Calu3 (cell line): Measurements from ENCODE around the gene PPP1R13B. TPM values are rescaled to one million over a fixed set of nuclear protein-coding genes. Genes with fewer than 3 reads are reported as not detected.

Experiments used
- BruUV-seq: library from RNA; stranded (reverse); fragments of 400-500 nt; replicated peaks from 2 replicates; lab custom pipeline; 2021; lab: Mats Ljungman, UMichigan
- CTCF ChIA-PET: fragments of 300-600 bp; sonication (Branson Sonifier 250); formaldehyde crosslinking; loops from one replicate; lab custom pipeline; 2022; ENCODE audit warnings: antibody characterized with exemption; lab: Charles Lee
- DNase-seq: peaks from one replicate; pipeline ENCODE4 v3.0.0; 2022
- H3K27ac Mint-ChIP-seq: one replicate; pipeline ENCODE4 v1.8.0; 2022; ENCODE audit warnings: mixed read lengths; ENCODE audit not compliant: unreplicated experiment
- H3K27me3 Mint-ChIP-seq: one replicate; pipeline ENCODE4 v1.8.0; 2022; ENCODE audit warnings: mixed read lengths; ENCODE audit not compliant: unreplicated experiment
- H3K36me3 Mint-ChIP-seq: one replicate; pipeline ENCODE4 v1.8.0; 2022; ENCODE audit warnings: mild to moderate bottlenecking, moderate library complexity, mixed read lengths; ENCODE audit not compliant: insufficient read depth, unreplicated experiment
- H3K4me1 Mint-ChIP-seq: one replicate; pipeline ENCODE4 v1.8.0; 2022; ENCODE audit warnings: mild to moderate bottlenecking, low read depth, mixed read lengths; ENCODE audit not compliant: unreplicated experiment
- H3K4me3 Mint-ChIP-seq: one replicate; pipeline ENCODE4 v1.8.0; 2022; ENCODE audit warnings: mild to moderate bottlenecking, low read depth, moderate library complexity, mixed read lengths; ENCODE audit not compliant: unreplicated experiment
- H3K9me3 Mint-ChIP-seq: one replicate; pipeline ENCODE4 v1.8.0; 2022; ENCODE audit warnings: low read depth, mixed read lengths; ENCODE audit not compliant: unreplicated experiment
- intact Hi-C: fragments of 100-400 bp; cut with micrococcal nuclease; formaldehyde crosslinking; loops from one replicate; pipeline ENCODE4 v1.10.0; 2022; ENCODE audit not compliant: unreplicated experiment
- total RNA-seq: library from RNA; stranded (reverse); gene quantifications from 2 replicates; pipeline ENCODE4 v1.2.3, GENCODE V29; 2022
- TF ChIP-seq, protein P1 (sequence below): fragments of 200-600 bp; IDR thresholded peaks from one replicate; pipeline ENCODE4 v1.8.0; 2022; ENCODE audit warnings: antibody characterized with exemption; ENCODE audit not compliant: unreplicated experiment

PPP1R13B gene
- total RNA-seq, 1 experiment from 2014 or later = 27.7 TPM

DNA sequence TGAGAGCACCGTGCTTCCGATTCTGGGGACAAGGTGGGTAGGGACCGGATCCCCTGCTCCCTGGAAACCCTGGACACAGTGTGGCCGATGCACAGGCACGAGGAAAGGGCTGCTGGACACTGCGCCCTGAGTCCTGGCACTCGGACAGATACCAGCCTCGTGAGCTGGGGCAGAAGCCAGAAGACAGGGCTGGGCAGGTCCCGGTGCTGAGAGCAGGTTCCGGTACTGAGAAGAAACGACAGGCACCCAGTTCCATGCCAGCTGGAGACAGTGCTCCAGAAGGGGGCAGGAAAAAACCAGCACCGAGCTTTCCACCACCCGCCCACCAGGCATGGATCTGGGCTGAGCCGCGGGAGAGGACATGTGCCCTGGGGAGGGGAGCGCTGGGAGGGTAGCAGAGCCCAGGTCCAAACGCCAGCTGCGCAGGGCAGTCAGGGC, 138.6 kb downstream of the PPP1R13B start:
- intact Hi-C loops = no loop called here
- H3K27ac Mint-ChIP-seq = no peak overlapping the region
- CTCF ChIA-PET = no interaction called here
- H3K4me1 Mint-ChIP-seq = peaks cover 7% of the 10 kb centered on the region
- BruUV-seq = no TSS peak
- peaks cover 48% of the 10 kb centered on the region for H3K36me3 Mint-ChIP-seq
- no peak overlapping the region for H3K4me3 Mint-ChIP-seq
- no peaks in the 10 kb centered on the region for H3K9me3 Mint-ChIP-seq
- no peaks in the 10 kb centered on the region for H3K27me3 Mint-ChIP-seq
- TF ChIP-seq, protein P1, sequence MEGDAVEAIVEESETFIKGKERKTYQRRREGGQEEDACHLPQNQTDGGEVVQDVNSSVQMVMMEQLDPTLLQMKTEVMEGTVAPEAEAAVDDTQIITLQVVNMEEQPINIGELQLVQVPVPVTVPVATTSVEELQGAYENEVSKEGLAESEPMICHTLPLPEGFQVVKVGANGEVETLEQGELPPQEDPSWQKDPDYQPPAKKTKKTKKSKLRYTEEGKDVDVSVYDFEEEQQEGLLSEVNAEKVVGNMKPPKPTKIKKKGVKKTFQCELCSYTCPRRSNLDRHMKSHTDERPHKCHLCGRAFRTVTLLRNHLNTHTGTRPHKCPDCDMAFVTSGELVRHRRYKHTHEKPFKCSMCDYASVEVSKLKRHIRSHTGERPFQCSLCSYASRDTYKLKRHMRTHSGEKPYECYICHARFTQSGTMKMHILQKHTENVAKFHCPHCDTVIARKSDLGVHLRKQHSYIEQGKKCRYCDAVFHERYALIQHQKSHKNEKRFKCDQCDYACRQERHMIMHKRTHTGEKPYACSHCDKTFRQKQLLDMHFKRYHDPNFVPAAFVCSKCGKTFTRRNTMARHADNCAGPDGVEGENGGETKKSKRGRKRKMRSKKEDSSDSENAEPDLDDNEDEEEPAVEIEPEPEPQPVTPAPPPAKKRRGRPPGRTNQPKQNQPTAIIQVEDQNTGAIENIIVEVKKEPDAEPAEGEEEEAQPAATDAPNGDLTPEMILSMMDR = no peak
- no peak for DNase-seq

- intact Hi-C loops = no loop called here
Observed at GRCh38 chr14:103707329-103708263, 139.8 kb downstream of the PPP1R13B start.

GRCh38 chr14:103706551-103707328, 140.6 kb downstream of the PPP1R13B start:
- Mint-ChIP-seq H3K36me3 (peaks cover 58% of the 10 kb centered on the region), H3K9me3 (no peaks in the 10 kb centered on the region), H3K4me3 (no peak overlapping the region), H3K4me1 (no peaks in the 10 kb centered on the region), H3K27ac (no peak overlapping the region), H3K27me3 (no peaks in the 10 kb centered on the region)
- TF ChIP-seq, protein P1 = no peak
- intact Hi-C loops = no loop called here
- no peak for DNase-seq
- CTCF ChIA-PET = no interaction called here
- BruUV-seq = no TSS peak

More at GRCh38 chr14:103707329-103708263, 139.8 kb downstream of the PPP1R13B start:
- DNase-seq = no peak
- BruUV-seq = no TSS peak
- CTCF ChIA-PET = no interaction called here
- H3K36me3 Mint-ChIP-seq = peaks cover 52% of the 10 kb centered on the region
- no peak overlapping the region for H3K4me3 Mint-ChIP-seq
- TF ChIP-seq, protein P1 = no peak
- no peaks in the 10 kb centered on the region for H3K27me3 Mint-ChIP-seq
- H3K9me3 Mint-ChIP-seq = no peaks in the 10 kb centered on the region
- H3K27ac Mint-ChIP-seq = no peak overlapping the region
- no peaks in the 10 kb centered on the region for H3K4me1 Mint-ChIP-seq

DNA sequence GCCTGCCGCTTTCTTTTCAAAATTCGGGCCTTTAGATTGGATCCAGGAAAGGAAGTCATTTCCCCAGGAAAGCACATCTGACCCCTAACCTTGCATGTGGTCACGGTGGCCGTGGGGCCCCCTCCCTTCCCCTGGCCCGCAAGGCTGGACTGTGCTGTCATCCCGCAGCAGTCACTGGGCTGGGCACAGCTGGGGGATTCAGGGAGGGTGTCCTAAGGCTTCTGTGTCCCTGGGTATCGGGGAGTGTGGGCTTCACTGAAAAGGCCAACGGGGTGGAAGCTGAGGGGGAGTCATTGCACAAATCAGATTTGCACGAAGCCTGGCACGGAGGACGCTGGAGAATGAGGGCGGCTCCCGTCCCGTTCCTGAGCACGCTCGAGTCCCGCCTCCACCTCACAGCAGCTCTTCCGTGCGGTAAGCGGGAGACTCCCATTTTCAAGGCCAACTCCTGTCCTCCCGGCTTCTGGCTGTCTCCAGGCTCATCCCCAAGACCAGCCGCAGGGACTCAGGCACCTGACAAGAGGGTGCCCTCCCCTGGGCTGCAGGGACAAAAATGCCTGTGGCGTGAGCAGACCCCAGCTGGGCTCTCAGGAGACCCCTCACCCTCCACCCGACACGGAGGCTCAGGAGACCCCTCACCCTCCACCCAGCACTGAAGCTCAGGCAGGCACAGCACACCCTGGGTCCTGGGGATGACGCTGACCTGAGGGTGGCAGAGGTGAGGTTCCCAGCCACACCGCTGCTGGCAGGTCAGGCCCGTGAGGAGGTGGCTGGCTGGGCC, 141.7 kb downstream of the PPP1R13B start:
- TF ChIP-seq, protein P1 = no peak
- intact Hi-C loops = no loop called here
- H3K4me3 Mint-ChIP-seq = no peak overlapping the region
- no TSS peak for BruUV-seq
- H3K27me3 Mint-ChIP-seq = no peaks in the 10 kb centered on the region
- DNase-seq = no peak
- H3K9me3 Mint-ChIP-seq = no peaks in the 10 kb centered on the region
- no peak overlapping the region for H3K27ac Mint-ChIP-seq
- CTCF ChIA-PET = no interaction called here
- H3K4me1 Mint-ChIP-seq = no peaks in the 10 kb centered on the region
- peaks cover 52% of the 10 kb centered on the region for H3K36me3 Mint-ChIP-seq
